ENCODE measurements around the gene PTPN14.

PTPN14 gene

DNA sequence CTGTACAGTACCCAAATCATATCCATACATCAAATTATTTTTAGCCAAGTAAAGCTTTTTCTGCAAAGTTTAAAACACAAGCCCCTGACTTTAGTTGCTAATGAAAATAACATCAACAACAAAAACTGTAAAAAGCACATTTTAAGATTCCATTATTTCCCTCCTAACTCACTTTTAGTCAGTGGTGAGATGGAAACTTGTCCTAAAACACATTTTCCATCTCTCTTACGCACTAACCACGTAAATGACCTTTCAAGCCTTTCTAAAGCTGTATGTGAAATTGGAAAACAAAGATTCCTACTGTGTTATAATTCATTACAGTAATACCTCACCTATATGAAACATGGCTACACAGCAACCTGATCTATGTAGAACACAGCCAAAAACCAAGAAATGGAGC, 77.5 kb downstream of the PTPN14 start:
- no peak for DNase-seq

DNA sequence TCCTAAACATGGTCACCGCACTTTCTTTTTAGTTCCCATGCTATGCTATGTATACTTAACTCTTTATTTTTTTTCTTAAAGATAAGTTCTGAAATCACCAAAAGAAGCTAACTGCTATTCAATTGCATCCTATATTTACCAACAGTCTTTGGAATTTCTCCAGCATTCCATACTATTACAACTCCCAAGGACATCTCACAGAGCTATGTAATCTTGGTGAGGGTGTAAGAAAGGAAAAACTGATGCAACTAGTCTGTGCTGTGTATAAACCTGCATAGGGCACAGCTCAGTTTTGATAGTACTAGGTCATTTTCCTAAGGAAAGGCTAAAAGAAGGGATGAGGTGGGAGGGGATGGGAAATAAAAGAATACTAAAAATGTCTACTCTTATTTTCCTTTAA, 78.0 kb downstream of the PTPN14 start:
- no peak for DNase-seq

DNA sequence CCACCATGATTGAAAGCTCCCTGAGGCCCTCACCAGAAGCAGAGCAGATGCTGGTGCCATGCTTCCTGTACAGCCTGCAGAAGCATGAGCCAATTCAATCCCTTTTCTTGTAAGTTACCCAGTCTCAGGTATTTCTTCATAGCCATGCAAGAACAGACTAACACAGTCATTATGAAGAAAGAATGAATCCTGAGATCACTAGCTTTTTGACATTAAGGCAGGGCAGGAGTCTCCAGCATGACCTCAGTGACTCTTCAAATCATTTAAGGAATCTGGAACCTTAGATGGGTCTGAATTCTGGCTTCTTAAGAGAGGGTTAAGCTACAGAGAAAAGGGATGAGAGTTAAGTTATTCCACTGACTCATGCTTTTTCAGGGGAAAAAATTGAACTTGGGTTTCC, 79.0 kb downstream of the PTPN14 start:
- DNase-seq, result no peak

DNA sequence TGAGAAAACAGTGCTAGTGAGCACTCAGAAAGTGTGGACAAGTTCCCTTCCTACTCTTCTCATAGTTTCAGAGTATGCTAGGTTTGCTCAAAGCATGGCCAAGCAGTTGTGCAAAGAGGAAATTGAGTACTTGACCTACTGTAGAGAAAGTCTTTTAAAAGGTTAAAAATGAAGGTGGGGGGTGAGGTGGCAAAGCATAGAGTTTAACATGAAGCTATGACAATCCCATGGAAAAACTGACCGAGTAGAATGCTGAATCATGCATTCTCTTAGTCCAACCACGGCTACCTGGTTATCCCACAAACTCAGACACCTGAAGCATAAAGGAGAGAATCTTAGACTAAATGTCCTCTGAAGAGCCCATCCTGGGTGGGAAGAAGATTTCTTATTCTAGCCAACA, 79.9 kb downstream of the PTPN14 start:
- DNase-seq, result no peak

DNA sequence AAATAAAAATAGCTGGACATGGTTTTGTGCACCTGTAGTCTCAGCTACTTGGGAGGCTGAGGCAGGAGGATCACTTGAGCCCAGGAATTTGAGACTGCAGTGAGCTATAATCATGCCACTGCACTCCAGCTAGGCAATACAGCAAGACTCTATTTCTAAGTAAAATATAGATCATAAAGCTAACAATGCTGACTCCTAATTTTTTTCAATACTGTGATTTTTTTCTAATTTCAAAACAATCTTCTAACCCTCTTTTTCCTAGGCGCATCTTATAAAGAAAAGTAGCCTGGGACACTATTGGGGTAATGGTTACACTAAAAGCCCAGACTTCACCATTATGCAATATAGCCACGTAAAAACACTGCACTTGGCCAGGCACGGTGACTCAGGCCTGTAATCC, 81.3 kb downstream of the PTPN14 start:
- no peak for DNase-seq

DNA sequence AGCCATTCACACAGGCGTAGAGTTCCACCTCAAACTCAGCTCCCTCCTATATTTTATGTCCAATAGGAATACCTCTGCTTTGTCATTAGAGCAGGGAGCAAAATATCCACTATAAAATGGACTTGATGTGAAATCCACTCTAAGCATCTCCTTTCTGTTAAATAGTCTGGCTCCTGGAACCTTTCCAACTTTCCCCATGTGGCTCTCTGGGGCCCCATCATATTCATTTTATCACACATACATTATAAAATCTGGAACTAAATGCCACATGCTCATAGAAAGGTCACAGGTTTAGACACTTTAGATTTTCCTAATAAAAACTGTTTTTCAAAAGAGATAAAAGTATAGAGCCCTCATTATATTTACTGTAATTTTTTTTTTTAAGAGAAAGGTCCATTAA, 82.1 kb downstream of the PTPN14 start:
- no peak for DNase-seq

DNA sequence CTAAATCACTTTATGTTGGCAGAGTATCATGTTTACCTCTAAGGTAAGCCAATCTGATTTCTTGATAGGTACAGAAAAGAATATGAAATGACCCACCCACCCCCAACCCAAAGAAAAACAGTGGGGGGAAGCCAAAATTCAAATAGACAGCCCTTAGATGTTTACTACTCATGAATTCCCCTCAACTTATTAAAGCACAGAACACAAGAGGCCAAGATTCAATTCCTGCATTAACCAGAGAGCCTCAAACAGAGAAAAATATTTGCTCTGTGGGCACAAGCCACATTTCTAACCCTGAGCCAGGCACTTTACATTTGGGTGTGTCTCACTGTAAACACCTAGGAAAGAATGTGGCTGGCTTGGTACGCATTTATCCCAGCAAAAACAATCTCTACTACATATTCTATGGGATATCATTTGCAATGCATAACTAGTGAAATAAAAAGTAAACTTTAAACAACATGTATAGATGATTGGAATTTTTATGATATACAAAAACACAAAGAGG, 84.3 kb downstream of the PTPN14 start:
- no peak for DNase-seq

DNA sequence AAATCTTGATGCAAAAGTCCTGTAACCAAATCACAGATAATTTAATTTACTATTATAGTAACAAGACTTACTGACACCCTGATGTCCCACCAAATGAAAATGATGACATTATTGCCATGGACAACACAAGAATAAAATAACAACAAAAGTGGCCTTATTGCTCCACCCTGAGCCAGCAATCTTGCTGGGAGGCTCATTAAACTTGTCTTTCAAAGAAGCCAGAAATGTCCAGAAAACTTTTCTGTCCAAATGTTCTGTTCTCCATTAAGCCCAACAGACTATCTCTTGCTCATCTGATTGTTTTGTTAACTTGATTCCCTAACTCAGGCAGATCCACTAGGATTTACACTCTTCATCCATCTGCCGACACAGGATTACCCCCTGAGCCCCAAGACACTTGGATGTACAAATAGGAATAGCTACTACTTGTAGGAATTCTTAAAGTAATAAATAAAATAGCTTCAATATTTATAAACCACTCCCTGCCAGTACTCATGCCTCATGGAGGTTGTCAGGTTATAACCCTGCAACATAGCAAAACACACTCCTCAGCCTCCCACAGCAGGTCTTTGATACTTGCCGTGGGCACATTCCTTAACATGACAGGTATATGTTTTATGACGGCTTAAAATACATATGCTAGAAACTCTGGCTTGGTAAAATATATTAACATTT, 84.9 kb downstream of the PTPN14 start:
- DNase-seq, result no peak

DNA sequence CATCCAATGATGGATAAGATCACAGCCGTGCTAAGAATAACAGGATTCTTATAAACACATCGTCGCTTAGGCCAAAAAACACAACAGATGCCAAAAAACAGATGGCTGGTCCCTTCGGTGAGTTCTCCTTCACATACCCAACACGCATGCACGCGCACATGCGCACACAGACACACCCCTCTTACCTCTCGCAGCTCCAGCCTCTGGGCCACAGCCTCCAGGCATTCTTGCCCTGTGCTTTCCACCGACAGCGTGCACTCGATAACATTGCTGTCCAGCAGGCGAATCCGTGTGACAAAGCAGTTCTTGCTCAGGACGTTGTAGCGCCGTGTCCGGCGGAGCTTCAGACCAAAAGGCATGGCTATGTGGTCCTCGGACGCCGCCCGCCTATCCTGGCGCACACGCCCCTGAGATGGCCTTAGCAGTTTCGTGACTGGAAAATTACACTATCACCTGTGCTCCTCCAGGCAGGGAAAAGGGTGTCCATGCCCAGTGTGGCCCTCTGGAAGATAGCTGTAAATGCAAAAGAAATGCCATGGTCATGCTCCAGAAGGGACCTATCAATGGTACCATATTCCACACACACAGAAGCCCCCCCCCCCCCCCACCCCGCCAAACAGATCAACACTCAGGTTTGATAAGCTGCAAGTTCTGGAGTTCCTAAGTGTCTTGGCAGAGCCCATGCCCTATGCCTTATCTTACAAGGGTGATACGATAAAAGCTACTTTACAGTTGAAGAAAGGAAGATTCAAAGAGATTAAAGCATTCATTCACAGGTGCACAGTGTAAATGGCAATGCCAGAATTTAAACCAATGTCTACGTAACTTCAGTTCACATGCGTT, 86.7 kb downstream of the PTPN14 start:
- DNase-seq, result no peak

DNA sequence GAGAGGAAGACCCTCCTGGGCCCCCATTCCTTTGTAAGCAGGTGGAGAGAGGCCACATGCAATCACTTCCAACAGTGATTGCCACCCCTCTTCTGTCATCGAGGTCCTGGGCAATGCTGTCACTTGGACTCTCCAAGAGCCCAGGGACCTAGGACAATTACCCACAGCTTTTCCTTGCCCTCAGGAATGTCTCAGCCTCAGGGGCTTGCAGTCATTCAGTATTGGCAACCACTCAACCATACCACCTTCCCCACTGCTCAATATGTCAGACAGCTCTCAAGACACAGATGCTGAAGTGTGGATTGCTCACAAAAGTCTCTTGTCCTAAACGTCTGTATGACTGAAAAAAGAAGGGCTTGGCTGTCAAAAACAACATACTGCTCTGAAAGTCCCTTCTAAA, 87.8 kb downstream of the PTPN14 start:
- DNase-seq, result no peak

DNA sequence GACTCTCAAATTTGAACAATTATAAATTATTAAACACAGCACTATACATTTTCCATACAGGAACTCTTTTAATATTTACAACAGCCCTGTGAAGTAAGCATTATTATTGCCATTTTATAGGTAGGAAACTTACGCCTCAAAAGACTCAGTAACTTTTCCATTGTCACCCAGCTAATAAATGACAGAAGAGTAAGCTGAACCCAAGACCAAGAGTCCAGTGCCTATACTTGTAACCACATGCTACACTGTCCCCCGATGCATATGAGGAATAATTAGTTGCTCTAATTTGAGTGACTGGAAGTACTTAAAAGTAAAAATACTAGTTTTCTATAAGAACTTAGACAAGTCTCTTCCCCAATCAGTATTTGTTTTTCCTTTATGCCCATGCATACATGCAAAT, 88.5 kb downstream of the PTPN14 start:
- no peak for DNase-seq

DNA sequence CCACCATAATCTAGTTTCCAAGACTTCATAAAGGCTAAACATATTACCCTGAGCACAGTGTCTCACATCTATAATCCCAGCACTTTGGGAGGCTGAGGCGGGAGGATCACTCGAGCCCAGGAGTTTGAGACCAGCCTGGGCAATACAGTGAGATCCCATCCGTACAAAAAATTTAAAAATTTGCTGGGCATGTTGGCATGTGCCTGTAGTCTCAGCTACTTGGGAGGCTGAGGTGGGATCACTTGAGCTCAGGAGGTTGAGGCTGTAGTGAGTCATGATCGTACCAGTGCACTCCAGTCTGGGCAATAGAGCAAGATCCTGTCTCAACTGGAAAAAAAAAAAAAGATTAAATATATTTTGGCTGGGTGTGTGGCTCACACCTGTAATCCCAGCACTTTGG, 90.1 kb downstream of the PTPN14 start:
- no peak for DNase-seq

DNA sequence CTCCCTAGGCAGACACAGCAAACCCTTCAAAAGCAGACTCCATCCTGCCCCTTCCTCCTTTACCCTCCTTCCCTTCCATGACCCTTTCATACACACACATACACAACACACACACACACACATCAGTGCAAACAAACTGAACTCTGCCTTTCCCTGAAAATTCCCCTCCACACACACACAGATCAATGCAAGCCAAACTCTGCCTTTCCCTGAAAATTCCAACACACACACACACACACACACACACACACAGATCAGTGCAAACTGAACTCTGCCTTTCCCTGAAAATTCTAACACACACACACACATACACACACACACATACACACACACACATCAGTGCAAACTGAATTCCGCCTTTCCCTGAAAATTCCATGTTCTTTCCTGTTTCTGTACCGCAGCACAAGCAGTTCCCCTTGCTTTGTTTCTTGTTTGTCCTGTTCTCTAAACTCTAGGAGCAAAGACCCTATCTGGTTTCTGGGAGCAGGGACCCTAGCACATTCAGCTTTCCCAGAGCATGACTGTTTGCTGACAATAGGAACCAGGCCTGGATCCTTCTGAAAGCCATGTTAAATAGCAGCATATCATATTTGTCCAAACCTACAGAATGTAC, 91.0 kb downstream of the PTPN14 start:
- DNase-seq, result no peak

DNA sequence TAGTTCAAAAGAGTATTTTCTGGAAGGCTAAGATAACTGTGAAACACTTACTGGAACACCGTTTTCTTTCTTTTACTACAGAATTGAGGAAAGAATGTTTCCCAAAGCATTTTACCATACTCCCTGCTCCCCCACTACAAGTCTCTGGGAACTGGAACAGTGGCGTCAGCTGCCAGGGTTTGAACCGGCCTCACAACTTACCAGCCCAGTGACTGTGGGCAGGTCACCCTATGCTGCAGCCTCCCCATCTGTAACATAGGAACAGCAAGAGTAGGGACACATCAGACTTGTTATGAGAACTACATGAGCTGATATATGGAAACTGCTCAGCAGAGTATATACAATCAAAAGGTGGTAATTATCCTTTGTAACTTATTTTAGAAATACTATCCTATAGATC, 91.5 kb downstream of the PTPN14 start:
- DNase-seq, result no peak

DNA sequence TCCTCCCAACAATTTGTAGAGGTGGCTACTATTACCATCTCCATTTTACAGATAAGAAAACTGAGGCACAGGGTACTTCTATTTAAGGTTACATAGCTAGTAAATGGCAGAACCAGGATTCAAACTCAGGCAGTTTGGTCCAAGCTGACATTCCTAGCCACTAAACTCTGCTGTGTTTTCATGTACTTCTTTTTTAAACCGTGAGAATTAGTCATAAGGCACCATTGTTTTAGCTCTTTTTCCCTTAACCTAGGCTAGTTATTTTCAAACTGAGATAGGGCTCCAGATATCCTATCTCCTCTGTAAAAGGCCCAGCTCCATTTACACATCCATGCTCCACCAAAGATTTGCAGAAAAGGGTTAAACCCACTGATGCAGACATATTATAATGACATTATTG, 92.9 kb downstream of the PTPN14 start:
- no peak for DNase-seq

DNA sequence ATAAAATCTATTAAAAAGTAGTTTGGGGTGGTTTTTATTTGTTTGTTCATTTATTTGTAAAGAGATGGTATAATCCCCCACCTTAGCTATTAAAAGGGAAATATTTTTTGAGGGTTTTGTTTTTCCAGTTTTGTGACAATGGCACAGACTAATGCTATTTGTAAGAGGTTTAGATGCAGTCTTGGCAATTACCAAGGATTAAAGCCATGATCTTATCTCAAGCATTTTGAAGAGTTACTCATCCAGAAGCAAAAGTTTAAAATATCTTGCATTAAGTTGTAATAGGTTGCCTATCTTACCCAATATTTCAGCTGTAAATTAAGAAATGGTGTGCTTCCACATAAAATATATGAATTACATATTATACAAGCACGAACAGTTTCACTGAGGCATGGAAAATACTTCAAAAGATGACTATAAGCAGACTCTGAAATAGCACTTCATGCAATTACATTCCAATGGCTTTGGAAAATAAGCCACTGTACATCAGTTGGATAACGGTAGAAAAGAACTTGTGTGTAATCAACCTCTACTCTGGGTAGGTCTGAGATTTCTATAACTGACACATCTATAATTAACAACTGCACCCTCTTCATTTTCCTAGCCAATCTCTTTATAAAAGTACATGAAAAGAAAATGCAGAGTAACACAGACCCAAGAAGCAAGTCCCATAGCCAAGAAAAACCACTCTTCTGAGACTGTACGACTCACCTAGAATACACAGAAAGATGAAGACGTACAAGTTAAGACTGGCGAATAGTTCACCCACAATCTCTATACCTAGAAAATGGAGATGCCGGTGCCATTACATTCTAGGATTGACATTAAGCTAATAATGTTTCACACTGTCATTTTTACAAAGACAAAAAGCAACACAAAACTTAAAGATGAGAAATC, 95.2 kb downstream of the PTPN14 start:
- no peak for DNase-seq

DNA sequence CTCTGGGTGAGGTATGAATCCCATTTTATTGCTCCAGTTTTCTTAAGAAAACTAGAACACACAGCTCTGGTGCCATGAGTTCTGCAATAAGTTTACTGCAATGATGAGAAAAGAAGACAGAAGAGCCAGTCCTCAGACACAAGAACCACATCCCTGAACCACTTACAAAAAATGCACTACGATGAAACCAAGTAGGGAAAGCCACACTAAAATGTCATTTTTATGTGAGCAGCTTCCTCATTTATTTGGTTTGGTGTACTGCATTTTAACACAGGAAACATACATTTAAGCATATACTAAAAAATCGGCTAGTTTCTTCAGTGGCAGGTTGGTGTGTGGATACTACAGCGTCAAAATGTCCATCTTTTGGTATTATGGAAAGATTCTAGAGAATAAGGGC, 95.9 kb downstream of the PTPN14 start:
- no peak for DNase-seq

DNA sequence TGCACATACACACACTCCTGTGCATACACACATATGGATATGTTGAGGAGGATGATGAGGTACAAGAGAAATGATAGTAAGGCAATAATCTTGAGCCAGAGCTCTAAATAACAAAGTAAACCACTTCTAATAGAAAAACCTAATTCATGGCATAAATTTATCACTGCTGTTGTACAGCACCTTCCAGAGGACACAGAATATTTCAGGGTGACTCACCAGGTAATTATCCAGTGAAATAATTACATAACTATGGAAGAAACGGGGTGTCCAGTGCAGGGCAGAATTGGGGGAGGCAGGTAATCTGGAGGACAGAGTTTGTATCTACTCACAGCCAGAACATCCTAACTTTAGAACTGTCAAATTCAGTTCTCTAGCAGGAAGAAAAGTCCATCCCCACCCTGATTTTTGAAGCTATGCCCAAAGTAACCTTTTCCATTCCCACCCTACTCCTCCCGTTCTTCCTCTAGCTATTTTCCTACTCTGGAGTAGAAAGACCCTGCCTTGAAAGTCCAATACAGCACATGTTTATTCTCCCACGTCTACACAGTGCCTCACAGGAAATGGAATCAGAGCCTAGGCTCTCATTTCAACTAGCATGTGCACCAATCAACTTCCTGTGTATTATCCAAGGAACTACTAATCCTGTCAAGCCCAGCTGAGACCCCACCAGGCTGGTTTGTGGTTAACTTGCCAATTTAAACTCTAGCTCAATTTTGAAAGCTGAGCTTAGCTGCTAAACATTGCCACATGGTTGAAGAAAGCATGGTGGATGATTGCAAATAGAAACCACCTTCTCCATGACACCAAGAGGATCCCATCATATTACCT, 96.6 kb downstream of the PTPN14 start:
- DNase-seq, result no peak

DNA sequence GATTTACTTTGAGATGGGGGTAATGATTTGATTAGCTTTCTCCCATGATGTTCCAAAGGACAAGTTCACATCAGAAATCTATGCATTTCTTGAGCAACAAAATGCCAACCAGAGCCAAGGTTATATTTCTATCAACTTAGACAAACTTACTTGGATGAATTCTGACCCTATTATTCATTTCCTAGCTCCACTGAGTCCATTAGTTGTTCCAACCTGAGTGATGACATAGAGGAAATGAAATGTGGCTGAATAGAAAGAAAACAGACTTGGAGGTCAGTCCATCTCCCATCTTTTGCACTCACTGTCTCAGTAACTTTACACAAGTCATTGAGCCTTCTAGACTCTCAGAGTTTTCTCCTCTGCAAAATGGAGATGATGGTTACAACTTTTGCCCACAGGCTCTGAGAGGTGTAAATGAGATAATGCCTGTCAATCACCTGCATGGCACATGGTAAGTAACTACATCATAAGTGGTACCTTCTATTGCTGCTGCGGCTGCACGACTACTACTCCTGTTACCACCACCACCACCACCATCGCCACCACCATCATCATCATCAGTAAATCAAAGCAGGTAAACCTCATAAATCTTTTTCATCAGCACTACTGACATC, 98.2 kb downstream of the PTPN14 start:
- no peak for DNase-seq

DNA sequence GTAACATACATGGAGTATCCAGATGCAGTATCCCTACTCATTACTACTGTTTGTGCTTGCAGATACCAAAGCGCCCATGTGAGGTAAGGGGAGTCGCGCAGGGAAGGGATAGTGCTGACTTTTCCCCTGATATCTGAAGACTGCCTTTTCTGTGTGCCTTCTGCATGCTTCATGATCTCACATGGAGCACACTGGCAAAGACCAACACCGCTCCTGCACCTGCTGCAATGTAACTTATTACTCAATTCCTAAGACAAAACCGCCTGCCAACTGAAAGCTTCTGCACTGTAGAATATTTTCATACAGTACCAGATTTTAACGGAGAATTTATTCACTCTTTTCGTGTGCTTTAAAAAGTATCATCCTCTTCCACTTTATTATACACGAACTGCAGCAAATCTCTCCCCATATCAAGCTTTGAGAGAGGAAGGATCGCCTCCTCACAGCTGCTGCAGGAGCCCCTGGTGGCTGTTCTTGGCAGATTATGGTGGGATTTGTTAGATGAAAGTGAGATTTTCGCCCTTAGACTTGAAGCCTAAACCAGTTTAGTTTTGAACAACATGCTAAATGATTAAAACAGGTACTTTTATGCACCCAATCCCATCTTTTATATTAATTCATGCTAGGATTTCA, 99.1 kb downstream of the PTPN14 start:
- no peak for DNase-seq

DNA sequence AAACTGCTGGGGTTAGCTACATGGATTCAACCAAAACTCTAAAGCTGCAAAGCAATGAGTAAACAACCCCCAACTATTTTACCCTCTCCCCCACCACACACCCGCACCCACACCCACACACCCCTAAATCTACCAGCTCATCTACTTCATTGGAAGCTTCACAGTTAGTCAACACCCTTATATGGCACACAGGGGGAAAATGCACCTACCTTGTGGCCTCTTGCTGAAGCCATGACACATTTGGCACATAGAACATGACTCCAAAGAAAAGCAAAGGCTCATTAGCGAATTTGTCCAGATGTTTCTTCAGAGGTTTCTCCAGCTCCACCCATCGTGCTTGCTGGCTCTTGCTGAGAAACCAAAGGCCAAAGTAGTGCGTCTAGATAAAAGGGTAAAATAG, 99.8 kb downstream of the PTPN14 start:
- no peak for DNase-seq
